ENCODE results near the gene ZFP2.

- TF ChIP-seq CTCF (conservative IDR thresholded peaks at IDR 0.05; ENCODE audit: low read length) (no peak), EZH2phosphoT487 (IDR thresholded peaks at IDR 0.05; ENCODE audit: borderline replicate concordance, low read depth, low read length) (no peak)
Measured at GRCh38 chr5:178866946-178867345, 28.8 kb upstream of the ZFP2 start.

Data from OCI-LY7 (cell line).